ENCODE measurements around the gene ANK3. TPM values are rescaled to one million over a fixed set of nuclear protein-coding genes. Genes with fewer than 3 reads are reported as not detected.

Gene ANK3
- total RNA-seq, 1 experiment from 2014 or later, result 69.6 TPM

DNA sequence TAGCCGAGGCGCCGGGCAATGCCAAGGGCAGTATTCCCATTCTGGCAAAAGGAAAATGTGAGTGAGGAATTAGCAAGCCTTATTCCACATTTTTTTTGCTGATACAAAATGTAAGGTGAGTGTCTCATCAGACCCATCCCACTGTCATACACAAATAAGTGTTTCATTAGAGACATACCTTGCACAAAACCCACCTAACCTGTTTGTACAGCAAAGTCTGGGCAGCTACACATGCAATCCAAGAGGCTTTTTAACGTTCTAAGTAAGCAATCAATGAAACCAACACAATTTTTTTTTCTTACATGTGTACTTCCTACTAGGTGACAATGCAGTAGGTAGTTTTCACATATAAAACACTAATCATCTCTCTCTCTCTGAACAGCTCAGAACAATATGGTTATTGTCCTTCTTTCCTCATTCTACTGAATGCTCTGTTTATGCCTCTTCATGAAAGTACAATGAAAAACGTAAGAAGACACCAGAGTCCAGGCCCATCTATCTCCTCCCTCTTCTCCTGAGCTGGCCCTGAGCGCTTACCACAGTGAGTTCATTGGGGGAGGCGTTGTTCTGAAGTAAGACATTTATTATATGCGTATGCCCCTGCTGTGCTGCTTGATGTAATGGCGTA lies 217.2 kb downstream of the ANK3 start (continued):
- TF ChIP-seq PRDM15 (CRISPR knock-in tag; IDR thresholded peaks at IDR 0.05), result no peak

DNA sequence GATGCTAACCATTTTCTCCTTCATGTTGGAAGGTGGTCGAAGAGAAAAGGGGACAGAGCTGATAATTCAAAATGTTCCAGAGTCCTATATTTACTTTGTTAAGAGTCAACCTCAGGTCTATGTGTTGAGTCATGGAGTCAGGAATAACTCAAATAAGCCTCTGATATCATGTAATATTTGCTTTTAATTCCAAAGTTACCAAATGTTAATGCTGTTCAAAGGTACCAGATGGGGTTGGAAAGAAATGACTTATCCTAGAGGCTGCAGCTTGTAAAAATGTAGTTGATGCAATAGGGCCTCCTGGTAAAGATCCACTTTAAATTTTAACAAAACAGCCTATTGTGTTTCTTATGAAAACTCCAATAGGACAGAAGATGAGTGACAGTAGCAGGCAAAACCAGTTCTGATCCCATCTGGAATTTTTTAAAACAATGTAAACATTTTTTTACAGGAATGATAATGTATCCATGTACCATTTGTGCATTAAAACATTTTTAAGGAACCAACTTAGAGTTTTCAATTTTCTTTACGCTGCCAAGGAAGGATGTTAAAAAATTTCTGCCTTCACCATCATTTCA lies 218.2 kb downstream of the ANK3 start:
- no peak for DNase-seq (ENCODE audit: low spot score)
- CTCF ChIA-PET, result no interaction called here
- Mint-ChIP-seq H3K27me3 (ENCODE audit: low read depth) (no peaks in the 10 kb centered on the region), H3K9me3 (no peaks in the 10 kb centered on the region), H3K4me1 (peaks cover 4% of the 10 kb centered on the region), H3K27ac (no peak overlapping the region), H3K4me3 (no peak overlapping the region), H3K36me3 (no peaks in the 10 kb centered on the region)
- ATAC-seq, result no peak
- POLR2A ChIA-PET, result no interaction called here
- no peak for TF ChIP-seq ZNF138 (CRISPR knock-in tag; conservative IDR thresholded peaks at IDR 0.05)
- TF ChIP-seq ERG (CRISPR knock-in tag; IDR thresholded peaks at IDR 0.05), result no peak
- no peak for TF ChIP-seq MXD4 (CRISPR knock-in tag; IDR thresholded peaks at IDR 0.05; ENCODE audit: borderline replicate concordance)
- no peak for TF ChIP-seq MYBL2 (CRISPR knock-in tag; IDR thresholded peaks at IDR 0.05)
- TF ChIP-seq, protein P1, sequence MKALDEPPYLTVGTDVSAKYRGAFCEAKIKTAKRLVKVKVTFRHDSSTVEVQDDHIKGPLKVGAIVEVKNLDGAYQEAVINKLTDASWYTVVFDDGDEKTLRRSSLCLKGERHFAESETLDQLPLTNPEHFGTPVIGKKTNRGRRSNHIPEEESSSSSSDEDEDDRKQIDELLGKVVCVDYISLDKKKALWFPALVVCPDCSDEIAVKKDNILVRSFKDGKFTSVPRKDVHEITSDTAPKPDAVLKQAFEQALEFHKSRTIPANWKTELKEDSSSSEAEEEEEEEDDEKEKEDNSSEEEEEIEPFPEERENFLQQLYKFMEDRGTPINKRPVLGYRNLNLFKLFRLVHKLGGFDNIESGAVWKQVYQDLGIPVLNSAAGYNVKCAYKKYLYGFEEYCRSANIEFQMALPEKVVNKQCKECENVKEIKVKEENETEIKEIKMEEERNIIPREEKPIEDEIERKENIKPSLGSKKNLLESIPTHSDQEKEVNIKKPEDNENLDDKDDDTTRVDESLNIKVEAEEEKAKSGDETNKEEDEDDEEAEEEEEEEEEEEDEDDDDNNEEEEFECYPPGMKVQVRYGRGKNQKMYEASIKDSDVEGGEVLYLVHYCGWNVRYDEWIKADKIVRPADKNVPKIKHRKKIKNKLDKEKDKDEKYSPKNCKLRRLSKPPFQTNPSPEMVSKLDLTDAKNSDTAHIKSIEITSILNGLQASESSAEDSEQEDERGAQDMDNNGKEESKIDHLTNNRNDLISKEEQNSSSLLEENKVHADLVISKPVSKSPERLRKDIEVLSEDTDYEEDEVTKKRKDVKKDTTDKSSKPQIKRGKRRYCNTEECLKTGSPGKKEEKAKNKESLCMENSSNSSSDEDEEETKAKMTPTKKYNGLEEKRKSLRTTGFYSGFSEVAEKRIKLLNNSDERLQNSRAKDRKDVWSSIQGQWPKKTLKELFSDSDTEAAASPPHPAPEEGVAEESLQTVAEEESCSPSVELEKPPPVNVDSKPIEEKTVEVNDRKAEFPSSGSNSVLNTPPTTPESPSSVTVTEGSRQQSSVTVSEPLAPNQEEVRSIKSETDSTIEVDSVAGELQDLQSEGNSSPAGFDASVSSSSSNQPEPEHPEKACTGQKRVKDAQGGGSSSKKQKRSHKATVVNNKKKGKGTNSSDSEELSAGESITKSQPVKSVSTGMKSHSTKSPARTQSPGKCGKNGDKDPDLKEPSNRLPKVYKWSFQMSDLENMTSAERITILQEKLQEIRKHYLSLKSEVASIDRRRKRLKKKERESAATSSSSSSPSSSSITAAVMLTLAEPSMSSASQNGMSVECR (CRISPR knock-in tag; IDR thresholded peaks at IDR 0.05; ENCODE audit: borderline replicate concordance), result no peak
- TF ChIP-seq SMAD3 (CRISPR knock-in tag; IDR thresholded peaks at IDR 0.05; ENCODE audit: borderline replicate concordance), result no peak
- no peak for TF ChIP-seq ZNF425 (CRISPR knock-in tag; conservative IDR thresholded peaks at IDR 0.05)
- TF ChIP-seq CREB1 (CRISPR knock-in tag; IDR thresholded peaks at IDR 0.05), result no peak
- TF ChIP-seq, protein P2, sequence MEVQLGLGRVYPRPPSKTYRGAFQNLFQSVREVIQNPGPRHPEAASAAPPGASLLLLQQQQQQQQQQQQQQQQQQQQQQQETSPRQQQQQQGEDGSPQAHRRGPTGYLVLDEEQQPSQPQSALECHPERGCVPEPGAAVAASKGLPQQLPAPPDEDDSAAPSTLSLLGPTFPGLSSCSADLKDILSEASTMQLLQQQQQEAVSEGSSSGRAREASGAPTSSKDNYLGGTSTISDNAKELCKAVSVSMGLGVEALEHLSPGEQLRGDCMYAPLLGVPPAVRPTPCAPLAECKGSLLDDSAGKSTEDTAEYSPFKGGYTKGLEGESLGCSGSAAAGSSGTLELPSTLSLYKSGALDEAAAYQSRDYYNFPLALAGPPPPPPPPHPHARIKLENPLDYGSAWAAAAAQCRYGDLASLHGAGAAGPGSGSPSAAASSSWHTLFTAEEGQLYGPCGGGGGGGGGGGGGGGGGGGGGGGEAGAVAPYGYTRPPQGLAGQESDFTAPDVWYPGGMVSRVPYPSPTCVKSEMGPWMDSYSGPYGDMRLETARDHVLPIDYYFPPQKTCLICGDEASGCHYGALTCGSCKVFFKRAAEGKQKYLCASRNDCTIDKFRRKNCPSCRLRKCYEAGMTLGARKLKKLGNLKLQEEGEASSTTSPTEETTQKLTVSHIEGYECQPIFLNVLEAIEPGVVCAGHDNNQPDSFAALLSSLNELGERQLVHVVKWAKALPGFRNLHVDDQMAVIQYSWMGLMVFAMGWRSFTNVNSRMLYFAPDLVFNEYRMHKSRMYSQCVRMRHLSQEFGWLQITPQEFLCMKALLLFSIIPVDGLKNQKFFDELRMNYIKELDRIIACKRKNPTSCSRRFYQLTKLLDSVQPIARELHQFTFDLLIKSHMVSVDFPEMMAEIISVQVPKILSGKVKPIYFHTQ (CRISPR knock-in tag; IDR thresholded peaks at IDR 0.05), result no peak
- no peak for TF ChIP-seq FOXK1 (CRISPR knock-in tag; IDR thresholded peaks at IDR 0.05)
- no peak for TF ChIP-seq ZBTB21 (CRISPR knock-in tag; IDR thresholded peaks at IDR 0.05; ENCODE audit: borderline replicate concordance)
- TF ChIP-seq, protein P3, sequence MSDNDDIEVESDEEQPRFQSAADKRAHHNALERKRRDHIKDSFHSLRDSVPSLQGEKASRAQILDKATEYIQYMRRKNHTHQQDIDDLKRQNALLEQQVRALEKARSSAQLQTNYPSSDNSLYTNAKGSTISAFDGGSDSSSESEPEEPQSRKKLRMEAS (CRISPR knock-in tag; IDR thresholded peaks at IDR 0.05), result no peak
- no peak for TF ChIP-seq NR2C2 (CRISPR knock-in tag; IDR thresholded peaks at IDR 0.05)
- TF ChIP-seq ZNF281 (CRISPR knock-in tag; IDR thresholded peaks at IDR 0.05), result no peak
- TF ChIP-seq, protein P4, sequence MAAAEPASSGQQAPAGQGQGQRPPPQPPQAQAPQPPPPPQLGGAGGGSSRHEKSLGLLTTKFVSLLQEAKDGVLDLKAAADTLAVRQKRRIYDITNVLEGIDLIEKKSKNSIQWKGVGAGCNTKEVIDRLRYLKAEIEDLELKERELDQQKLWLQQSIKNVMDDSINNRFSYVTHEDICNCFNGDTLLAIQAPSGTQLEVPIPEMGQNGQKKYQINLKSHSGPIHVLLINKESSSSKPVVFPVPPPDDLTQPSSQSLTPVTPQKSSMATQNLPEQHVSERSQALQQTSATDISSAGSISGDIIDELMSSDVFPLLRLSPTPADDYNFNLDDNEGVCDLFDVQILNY (CRISPR knock-in tag; IDR thresholded peaks at IDR 0.05), result no peak

All from WTC11 (cell line).